ENCODE data around the gene OPRM1. TPM values are rescaled to one million over a fixed set of nuclear protein-coding genes. Genes with fewer than 3 reads are reported as not detected.

OPRM1 gene
- total RNA-seq, 4 donors from 2014 or later = 0.27 to 0.87 (median 0.40) TPM; not detected in 1

- no peak for TF ChIP-seq POLR2A (IDR thresholded peaks at IDR 0.05)
- no peak for TF ChIP-seq CTCF (IDR thresholded peaks at IDR 0.05)
- no peak for TF ChIP-seq EP300 (IDR thresholded peaks at IDR 0.05)
- TF ChIP-seq POLR2AphosphoS5 (IDR thresholded peaks at IDR 0.05) = no peak
- 42 to 79% methylated on average over 2 of the region's 2 CpGs for WGBS, 2 donors (ENCODE audit: low coverage in 1 of 2)
- ATAC-seq = no peak
- no peak overlapping the region for H3K4me3 ChIP-seq
- no peak overlapping the region for H3K27ac ChIP-seq
- H3K36me3 ChIP-seq = no peaks in the 10 kb centered on the region
- H3K27me3 ChIP-seq = no peaks in the 10 kb centered on the region
- H3K9me3 ChIP-seq = no peaks in the 10 kb centered on the region
- H3K4me1 ChIP-seq = no peaks in the 10 kb centered on the region
Measured at GRCh38 chr6:154030646-154031045, 8.4 kb upstream of the OPRM1 start.

GRCh38 chr6:154041001-154041400 is 2.0 kb downstream of the OPRM1 start:
- Histone ChIP-seq H3K4me1 (no peaks in the 10 kb centered on the region), H3K9me3 (peaks cover 0 to 12% (median 0%) of the 10 kb centered on the region in 3 donors), H3K27ac (no peak overlapping the region), H3K36me3 (no peaks in the 10 kb centered on the region), H3K4me3 (no peak overlapping the region), H3K27me3 (peaks cover 19% of the 10 kb centered on the region)
- TF ChIP-seq POLR2AphosphoS5 (IDR thresholded peaks at IDR 0.05) (no peak), POLR2A (IDR thresholded peaks at IDR 0.05) (no peak), EP300 (IDR thresholded peaks at IDR 0.05) (no peak), CTCF (IDR thresholded peaks at IDR 0.05) (no peak)
- WGBS, 2 donors (ENCODE audit: low coverage in 1 of 2) = 68 to 72% methylated on average over 2 of the region's 2 CpGs
- ATAC-seq = no peak

- no peak for TF ChIP-seq POLR2A (IDR thresholded peaks at IDR 0.05)
- no peak for TF ChIP-seq EP300 (IDR thresholded peaks at IDR 0.05)
- TF ChIP-seq CTCF (IDR thresholded peaks at IDR 0.05) = no peak
- no peak for TF ChIP-seq POLR2AphosphoS5 (IDR thresholded peaks at IDR 0.05)
- ATAC-seq = no peak
- H3K36me3 ChIP-seq = no peaks in the 10 kb centered on the region
- H3K27me3 ChIP-seq = no peaks in the 10 kb centered on the region
- no peaks in the 10 kb centered on the region for H3K9me3 ChIP-seq
- H3K27ac ChIP-seq = no peak overlapping the region
- WGBS, 2 donors (ENCODE audit: low coverage in 1 of 2) = 31 to 57% methylated on average over 1 of the region's 1 CpG
- H3K4me1 ChIP-seq = no peaks in the 10 kb centered on the region
- H3K4me3 ChIP-seq = no peak overlapping the region
Measured at GRCh38 chr6:154053141-154053540, 14.1 kb downstream of the OPRM1 start.

GRCh38 chr6:154056536-154056935 is 17.5 kb downstream of the OPRM1 start:
- no peak for ATAC-seq
- Histone ChIP-seq H3K27ac (no peak overlapping the region), H3K4me1 (no peaks in the 10 kb centered on the region), H3K27me3 (no peaks in the 10 kb centered on the region), H3K4me3 (no peak overlapping the region), H3K36me3 (no peaks in the 10 kb centered on the region), H3K9me3 (no peaks in the 10 kb centered on the region)
- TF ChIP-seq POLR2A (IDR thresholded peaks at IDR 0.05) (no peak), CTCF (IDR thresholded peaks at IDR 0.05) (no peak), EP300 (IDR thresholded peaks at IDR 0.05) (no peak), POLR2AphosphoS5 (IDR thresholded peaks at IDR 0.05) (no peak)
- 34 to 36% methylated on average over 4 to 5 of the region's 5 CpGs for WGBS, 2 donors (ENCODE audit: low coverage in 1 of 2)

- no peak for ATAC-seq
- TF ChIP-seq EP300 (IDR thresholded peaks at IDR 0.05) (no peak), POLR2A (IDR thresholded peaks at IDR 0.05) (no peak), CTCF (IDR thresholded peaks at IDR 0.05) (no peak), POLR2AphosphoS5 (IDR thresholded peaks at IDR 0.05) (no peak)
- WGBS, 2 donors (ENCODE audit: low coverage in 1 of 2) = 28 to 36% methylated on average over 1 of the region's 1 CpG
- Histone ChIP-seq H3K27me3 (no peaks in the 10 kb centered on the region), H3K27ac (no peak overlapping the region), H3K36me3 (no peaks in the 10 kb centered on the region), H3K4me3 (no peak overlapping the region), H3K9me3 (no peaks in the 10 kb centered on the region), H3K4me1 (no peaks in the 10 kb centered on the region)
Measured at GRCh38 chr6:154057098-154057497, 18.1 kb downstream of the OPRM1 start.

Data from gastroesophageal sphincter (tissue), 4 donors.